HepG2 (cell line): ENCODE data around the gene KANK3. TPM values are rescaled to one million over a fixed set of nuclear protein-coding genes. Genes with fewer than 3 reads are reported as not detected.

Experiments used
- ATAC-seq: fragments of 200-7000 bp; cut with Tn5 transposase; 3 replicates; pipeline ENCODE4 v1.9.1; 2020; ENCODE audit warnings: mild to moderate bottlenecking, moderate library complexity
- BruUV-seq: library from RNA; stranded (reverse); fragments of 400-500 nt; replicated peaks from 2 replicates; lab custom pipeline; 2021; lab: Mats Ljungman, UMichigan
- CTCF ChIA-PET: fragments of 300-600 bp; formaldehyde crosslinking; extraction: SDS; loops from one replicate; lab custom pipeline; 2021; ENCODE audit warnings: low total read pairs, inconsistent platforms, low intra/inter-chr PET ratio; lab: Yijun Ruan, JAX
- POLR2A ChIA-PET: fragments of 350-600 bp; sonication (Branson Sonifier 250); formaldehyde crosslinking; loops from one replicate; lab custom pipeline; 2020; ENCODE audit warnings: antibody characterized with exemption, inconsistent platforms; lab: Yijun Ruan, JAX
- DNase-seq: peaks from one replicate; pipeline ENCODE4 v3.0.0-alpha.2; 2015; ENCODE audit warnings: low spot score
- FAIRE-seq: peaks from 3 replicates; lab custom pipeline; 2011; peaks lifted over from hg19 to GRCh38; lab: Jason Lieb, UNC
- H2AFZ ChIP-seq: one replicate; pipeline ENCODE4 v1.6.1; 2011; ENCODE audit warnings: low read length, inconsistent platforms
- H3K27ac ChIP-seq: fragments of 300-600 bp; 3 replicates; pipeline ENCODE4 v1.8.0; 2011; ENCODE audit warnings: mixed run types, mild to moderate bottlenecking, mixed read lengths, low read length, inconsistent platforms; ENCODE audit not compliant: insufficient read depth; ENCODE audit errors: extremely low read length
- H3K27me3 ChIP-seq, 2 experiments: fragments of 200-600 bp in 1 of 2; 2 replicates in 1 of 2; 3 replicates in 1 of 2; pipeline versions ENCODE4 v1.6.0 to v1.8.0; 2011; ENCODE audit warnings: low read length in 2 of 2, mild to moderate bottlenecking in 2 of 2, moderate library complexity in 2 of 2, inconsistent platforms in 1 of 2; ENCODE audit not compliant: insufficient read depth in 2 of 2, control insufficient read depth in 1 of 2
- H3K36me3 ChIP-seq, 2 experiments: fragments of 200-600 bp in 1 of 2; replicated peaks in 1 of 2; 2 replicates in 1 of 2; 3 replicates in 1 of 2; pipeline versions ENCODE4 v1.5.1 to v1.8.0; 2011; ENCODE audit warnings: low read length in 2 of 2, inconsistent platforms in 1 of 2; ENCODE audit not compliant: insufficient read depth in 2 of 2, control insufficient read depth in 1 of 2
- H3K4me1 ChIP-seq: 2 replicates; pipeline ENCODE4 v1.5.1; 2012; ENCODE audit warnings: low read length, inconsistent platforms; ENCODE audit not compliant: insufficient read depth
- H3K4me2 ChIP-seq: 2 replicates; pipeline ENCODE4 v1.6.0; 2011; ENCODE audit warnings: low read depth, low read length, inconsistent platforms
- H3K4me3 ChIP-seq, 3 experiments: fragments of 200-600 bp in 1 of 3; sonication (generic), shearing (Covaris generic) in 1 of 3; replicated peaks in 1 of 3; 2 replicates each; pipeline ENCODE4 v1.5.1; 2011 to 2016; ENCODE audit warnings: low read length in 3 of 3, inconsistent platforms in 2 of 3, low read depth in 2 of 3, mild to moderate bottlenecking in 2 of 3, control low read depth in 1 of 3, mixed read lengths in 1 of 3; ENCODE audit not compliant: insufficient read depth in 1 of 3
- H3K79me2 ChIP-seq: one replicate; pipeline ENCODE4 v1.6.1; 2011; ENCODE audit warnings: low read length, inconsistent platforms; ENCODE audit not compliant: insufficient read depth
- H3K9ac ChIP-seq: 2 replicates; pipeline ENCODE4 v1.6.0; 2011; ENCODE audit warnings: mild to moderate bottlenecking, low read depth, low read length, inconsistent platforms; ENCODE audit not compliant: insufficient read depth
- H3K9me3 ChIP-seq: 2 replicates; pipeline ENCODE4 v1.5.1; 2012; ENCODE audit warnings: mild to moderate bottlenecking, low read length
- H4K20me1 ChIP-seq: 2 replicates; pipeline ENCODE4 v1.6.0; 2011; ENCODE audit warnings: inconsistent platforms, mild to moderate bottlenecking, low read length, moderate library complexity; ENCODE audit not compliant: insufficient read depth
- AGO2 ChIP-seq: fragments of 200-400 bp; formaldehyde crosslinking; optimal IDR thresholded peaks from 2 replicates; pipeline ENCODE3; 2017; ENCODE audit warnings: mild to moderate bottlenecking, low read depth, low read length, moderate library complexity
- CCAR2 ChIP-seq: fragments of 200-400 bp; formaldehyde crosslinking; optimal IDR thresholded peaks from 2 replicates; pipeline ENCODE3; 2018; ENCODE audit warnings: low read depth, mild to moderate bottlenecking, low read length, moderate library complexity
- CREBL2 ChIP-seq: sonication (generic); formaldehyde crosslinking; IDR thresholded peaks from 2 replicates; pipeline ENCODE4 v1.8.1; 2023; ENCODE audit warnings: missing genetic modification reagents, mild to moderate bottlenecking, borderline replicate concordance
- FOXC1 ChIP-seq: sonication (generic); formaldehyde crosslinking; IDR thresholded peaks from 2 replicates; pipeline ENCODE4 v1.8.0; 2022; ENCODE audit warnings: mild to moderate bottlenecking, missing genetic modification reagents, borderline replicate concordance
- HDAC6 ChIP-seq: fragments of 200-600 bp; sonication (generic); IDR thresholded peaks from 2 replicates; pipeline ENCODE4 v1.7.0; 2017; ENCODE audit warnings: mild to moderate bottlenecking, antibody characterized with exemption, low read length, low read depth
- PAF1 ChIP-seq: IDR thresholded peaks from 2 replicates; pipeline ENCODE4 v1.6.1; 2016; ENCODE audit warnings: missing genetic modification reagents, missing compliant biosample characterization
- PRDM4 ChIP-seq: sonication (generic); formaldehyde crosslinking; IDR thresholded peaks from 2 replicates; pipeline ENCODE4 v1.9.0; 2021; ENCODE audit warnings: missing genetic modification reagents, borderline replicate concordance
- TBL1XR1 ChIP-seq: fragments of 150-350 bp; IDR thresholded peaks from 2 replicates; pipeline ENCODE4 v1.6.1; 2014; ENCODE audit warnings: borderline replicate concordance, low read length; ENCODE audit not compliant: partially characterized antibody
- ZBTB2 ChIP-seq: sonication (generic); formaldehyde crosslinking; IDR thresholded peaks from 2 replicates; pipeline ENCODE4 v1.8.0; 2022; ENCODE audit warnings: low read depth, missing genetic modification reagents
- ZBTB3 ChIP-seq: sonication (generic); formaldehyde crosslinking; IDR thresholded peaks from 2 replicates; pipeline ENCODE4 v1.4.0; 2020; ENCODE audit warnings: low read depth, mild to moderate bottlenecking, moderate library complexity, missing genetic modification reagents, borderline replicate concordance
- ZFP36 ChIP-seq: fragments of 150-350 bp; IDR thresholded peaks from 2 replicates; pipeline ENCODE4 v1.6.1; 2018; ENCODE audit warnings: borderline replicate concordance, low read length, low read depth; ENCODE audit not compliant: partially characterized antibody
- WGBS: methylation state at CpG from one replicate; pipeline ENCODE4 v1.1.6; 2017; ENCODE audit warnings: low lambda C conversion rate; 5-methylcytosine and 5-hydroxymethylcytosine counted together
- in situ Hi-C: cut with HindIII; loops from 2 replicates; pipeline ENCODE4 v1.10.0; 2017; ENCODE audit warnings: low pct_unique_long_range_greater_than_20kb; ENCODE audit not compliant: extremely low pct_ligation_motif_present
- intact Hi-C: fragments of 100-400 bp; cut with micrococcal nuclease; formaldehyde crosslinking; loops from one replicate; pipeline ENCODE4 v1.10.0; 2022; ENCODE audit not compliant: unreplicated experiment
- polyA plus RNA-seq, 8 experiments: library from polyadenylated mRNA; depleted of rRNA in 3 of 8; stranded (reverse) in 7 of 8; unstranded in 1 of 8; fragments of >200 nt; fragmentation: Illumina TruSeq in 4 of 8; extraction: Trizol in 4 of 8; gene quantifications; 2 replicates each; pipeline versions ENCODE4 v1.2.1 to v1.2.3, GENCODE V29; 2011 to 2016; ENCODE audit warnings: low read depth in 4 of 8, missing spikeins in 1 of 8, mixed read lengths in 1 of 8; ENCODE audit not compliant: insufficient read depth in 1 of 8
- total RNA-seq, 5 experiments: library from RNA; depleted of rRNA; stranded (reverse); fragments of >200 nt; fragmentation: Illumina TruSeq; extraction: Trizol; gene quantifications; 2 replicates each; pipeline ENCODE4 v1.2.3, GENCODE V29; 2016; ENCODE audit warnings: low read depth in 1 of 5

Gene KANK3
- total and polyA plus RNA-seq, 2 of the 13 experiments (the other 11 are each of a cell fraction or from before 2014, with no cell fraction given), result 0.15 to 0.20 TPM

GRCh38 chr19:8311461-8312260 is 31.4 kb downstream of the KANK3 start:
- Histone ChIP-seq H3K4me2 (no peak overlapping the region), H3K27me3 (no peaks in the 10 kb centered on the region), H4K20me1 (no peaks in the 10 kb centered on the region), H3K36me3 (peaks cover 14 to 24% of the 10 kb centered on the region in 2 experiments; a peak in 4 of 5 replicates), H3K4me3 (no peak overlapping the region), H3K9ac (no peak overlapping the region), H3K79me2 (peaks cover 12% of the 10 kb centered on the region)
- intact Hi-C loops, result no loop called here
- POLR2A ChIA-PET, result interaction anchor here (1.5 kb wide), 1 partner anchor 9 kb away, joined by 8 read pairs; the partner anchor contains the start of genes NDUFA7 and RPS28
- FAIRE-seq, result no peak
- peak; percentile 65 for TF ChIP-seq AGO2
- no peak for TF ChIP-seq FOXC1
- TF ChIP-seq, all 625 proteins: peak for 1
- in situ Hi-C loops, result no loop called here
- no peaks in the 10 kb centered on the region for H3K9me3 ChIP-seq
- peaks cover 23% of the 10 kb centered on the region for H3K4me1 ChIP-seq
- 88% methylated on average over 12 of the region's 16 CpGs for whole genome bisulfite sequencing
- no peak overlapping the region for H3K27ac ChIP-seq
- ATAC-seq (no peak), DNase-seq (no peak)
- BruUV-seq, result no TSS peak
- no peak overlapping the region for H2AFZ ChIP-seq
- CTCF ChIA-PET, result no interaction called here

GRCh38 chr19:8310342-8311055 is 32.6 kb downstream of the KANK3 start:
- no peak overlapping the region for H3K27ac ChIP-seq
- H4K20me1 ChIP-seq, result no peaks in the 10 kb centered on the region
- intact Hi-C loops, result no loop called here
- POLR2A ChIA-PET, result interaction anchor here (1.5 kb wide), 1 partner anchor 10 kb away, joined by 8 read pairs; the partner anchor contains the start of genes NDUFA7 and RPS28
- peaks cover 17% of the 10 kb centered on the region for H3K79me2 ChIP-seq
- over 99% methylated on average over 17 of the region's 17 CpGs for WGBS
- no peak overlapping the region for H2AFZ ChIP-seq
- CTCF ChIA-PET, result no interaction called here
- FAIRE-seq (no peak), DNase-seq (no peak), ATAC-seq (no peak)
- no peak overlapping the region for H3K4me2 ChIP-seq
- H3K36me3 ChIP-seq, result peaks cover 11 to 26% of the 10 kb centered on the region in 2 experiments; a peak in 4 of 5 replicates
- H3K27me3 ChIP-seq, result no peaks in the 10 kb centered on the region
- no peaks in the 10 kb centered on the region for H3K9me3 ChIP-seq
- BruUV-seq, result no TSS peak
- H3K4me3 ChIP-seq, result no peak overlapping the region
- H3K9ac ChIP-seq, result no peak overlapping the region
- in situ Hi-C loops, result no loop called here
- peaks cover 34% of the 10 kb centered on the region for H3K4me1 ChIP-seq
- TF ChIP-seq PRDM4, result no peak
- no peak for TF ChIP-seq ZBTB3 (CRISPR knock-in tag)
- no peak for TF ChIP-seq CREBL2 (CRISPR knock-in tag)
- no peak for TF ChIP-seq PAF1 (CRISPR knock-in tag)
- no peak for TF ChIP-seq HDAC6
- TF ChIP-seq ZFP36, result no peak
- no peak for TF ChIP-seq ZBTB2
- no peak for TF ChIP-seq CCAR2
- no peak for TF ChIP-seq TBL1XR1
